SU-DHL-6 (cell line): ENCODE measurements around the gene ZNF563.

Source experiments
- H2AFZ ChIP-seq: fragments of 200-600 bp; sonication (generic); 2 replicates; pipeline ENCODE4 v1.6.1; 2014; ENCODE audit warnings: low read depth, mild to moderate bottlenecking, moderate library complexity, mixed read lengths, antibody characterized with exemption, low read length; ENCODE audit not compliant: severe bottlenecking
- H3F3A ChIP-seq: fragments of 200-600 bp; shearing (Covaris generic); 2 replicates; pipeline ENCODE4 v1.6.0; 2016; ENCODE audit warnings: antibody characterized with exemption, mild to moderate bottlenecking; ENCODE audit not compliant: insufficient read depth
- H3K27ac ChIP-seq: fragments of 200-600 bp; sonication (generic); 2 replicates; pipeline ENCODE4 v1.5.1; 2016; ENCODE audit warnings: low read depth, mild to moderate bottlenecking, low read length, moderate library complexity, mixed read lengths
- H3K27me3 ChIP-seq: fragments of 200-600 bp; sonication (generic), shearing (Covaris generic); 2 replicates; pipeline ENCODE4 v1.6.0; 2014; ENCODE audit warnings: mild to moderate bottlenecking, low read length
- H3K36me3 ChIP-seq: fragments of 200-600 bp; sonication (generic); 2 replicates; pipeline ENCODE4 v1.6.1; 2014; ENCODE audit warnings: mild to moderate bottlenecking, low read length, mixed read lengths
- H3K4me2 ChIP-seq: fragments of 300-600, 200-600 bp; shearing (Covaris generic), sonication (generic); 2 replicates; pipeline ENCODE4 v1.6.0; 2014; ENCODE audit warnings: low read length, low read depth, mild to moderate bottlenecking; ENCODE audit not compliant: poor library complexity, severe bottlenecking
- H3K4me3 ChIP-seq: fragments of 200-600 bp; sonication (generic); 2 replicates; pipeline ENCODE4 v1.5.1; 2014; ENCODE audit warnings: antibody characterized with exemption, low read length, mild to moderate bottlenecking, mixed read lengths; ENCODE audit not compliant: insufficient read depth, poor library complexity, severe bottlenecking
- H3K79me2 ChIP-seq: fragments of 200-600 bp; sonication (generic); 2 replicates; pipeline ENCODE4 v1.6.1; 2014; ENCODE audit warnings: mild to moderate bottlenecking, low read length, moderate library complexity; ENCODE audit not compliant: insufficient read depth
- H3K9ac ChIP-seq: fragments of 200-600 bp; sonication (generic); 2 replicates; pipeline ENCODE4 v1.7.0; 2014; ENCODE audit warnings: mild to moderate bottlenecking, low read length
- H3K9me2 ChIP-seq: fragments of 200-600 bp; sonication (generic); replicated peaks from 2 replicates; pipeline ENCODE4 v1.6.1; 2014; ENCODE audit warnings: low read length; ENCODE audit not compliant: insufficient read depth
- H3K9me3 ChIP-seq: fragments of 200-600 bp; sonication (generic); 2 replicates; pipeline ENCODE4 v1.6.1; 2014; ENCODE audit warnings: low read length, mixed read lengths; ENCODE audit not compliant: insufficient read depth
- H4K20me1 ChIP-seq: fragments of 200-600 bp; sonication (generic); 2 replicates; pipeline ENCODE4 v1.6.1; 2014; ENCODE audit warnings: low read depth, mild to moderate bottlenecking, antibody characterized with exemption, low read length, moderate library complexity, mixed read lengths
- EZH2phosphoT487 ChIP-seq: fragments of 200-600 bp; sonication (generic), shearing (Covaris generic); conservative IDR thresholded peaks from 2 replicates; pipeline ENCODE4 v1.6.1; 2018; ENCODE audit warnings: mild to moderate bottlenecking, antibody characterized with exemption, low read length, moderate library complexity, mixed read lengths
- TF ChIP-seq, protein P1 (sequence below): fragments of 200-600 bp; sonication (generic); IDR thresholded peaks from one replicate; pipeline ENCODE4 v1.5.1; 2017; ENCODE audit warnings: antibody characterized with exemption, mild to moderate bottlenecking, low read length, moderate library complexity; ENCODE audit not compliant: insufficient read depth, poor library complexity, severe bottlenecking

ZNF563 gene

DNA sequence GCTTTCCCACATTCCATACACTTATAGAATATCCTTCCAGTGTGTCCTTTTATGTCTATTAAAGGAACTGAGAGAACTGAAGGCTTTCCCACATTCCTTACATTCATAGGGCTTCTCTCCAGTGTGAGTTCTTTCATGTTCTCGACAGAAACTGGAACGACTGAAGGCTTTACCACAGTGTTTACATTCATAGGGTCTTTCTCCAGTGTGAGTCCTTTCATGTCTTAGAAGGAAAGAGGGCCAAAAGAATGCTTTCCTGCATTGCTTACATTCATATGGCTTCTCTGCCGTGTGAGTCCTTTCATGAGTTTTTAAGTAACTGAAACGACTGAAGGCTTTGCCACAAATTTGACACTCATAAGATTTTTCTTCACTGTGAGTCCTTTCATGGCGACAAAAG lies 61.0 kb downstream of the ZNF563 start:
- Histone ChIP-seq H3K9me3 (peaks cover 45% of the 10 kb centered on the region), H4K20me1 (no peaks in the 10 kb centered on the region)

DNA sequence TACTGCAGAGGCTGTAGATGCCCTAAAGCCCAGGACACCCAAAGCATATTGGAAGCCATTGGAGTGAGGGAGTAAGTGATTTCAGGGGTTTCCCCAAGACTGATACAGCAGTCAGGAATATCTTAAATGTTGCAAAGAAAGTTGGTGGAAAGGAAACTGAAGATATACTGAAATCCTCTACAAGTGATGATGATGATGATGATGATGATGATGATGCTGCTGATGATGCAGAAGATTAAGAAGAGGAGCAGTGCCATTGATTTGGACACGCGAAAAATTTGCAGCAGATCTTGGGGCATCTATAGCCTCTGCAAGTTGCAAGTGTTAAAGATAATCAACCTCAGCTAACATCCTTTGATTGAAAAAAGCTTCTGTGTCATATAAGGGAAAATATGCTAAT lies 62.6 kb downstream of the ZNF563 start:
- Histone ChIP-seq H4K20me1 (no peaks in the 10 kb centered on the region), H3K9ac (no peak overlapping the region), H3K9me2 (no peaks in the 10 kb centered on the region), H3K27ac (no peak overlapping the region), H3K9me3 (peaks cover 33% of the 10 kb centered on the region; the same call in 1 of the 2 replicates), H3K27me3 (no peaks in the 10 kb centered on the region), H3F3A (no peaks in the 10 kb centered on the region), H3K79me2 (peaks cover 4% of the 10 kb centered on the region; the same call in 1 of the 2 replicates), H3K36me3 (peaks cover 44% of the 10 kb centered on the region), H3K4me2 (no peak overlapping the region), H2AFZ (no peak overlapping the region), H3K4me3 (no peak overlapping the region)
- TF ChIP-seq, protein P1, sequence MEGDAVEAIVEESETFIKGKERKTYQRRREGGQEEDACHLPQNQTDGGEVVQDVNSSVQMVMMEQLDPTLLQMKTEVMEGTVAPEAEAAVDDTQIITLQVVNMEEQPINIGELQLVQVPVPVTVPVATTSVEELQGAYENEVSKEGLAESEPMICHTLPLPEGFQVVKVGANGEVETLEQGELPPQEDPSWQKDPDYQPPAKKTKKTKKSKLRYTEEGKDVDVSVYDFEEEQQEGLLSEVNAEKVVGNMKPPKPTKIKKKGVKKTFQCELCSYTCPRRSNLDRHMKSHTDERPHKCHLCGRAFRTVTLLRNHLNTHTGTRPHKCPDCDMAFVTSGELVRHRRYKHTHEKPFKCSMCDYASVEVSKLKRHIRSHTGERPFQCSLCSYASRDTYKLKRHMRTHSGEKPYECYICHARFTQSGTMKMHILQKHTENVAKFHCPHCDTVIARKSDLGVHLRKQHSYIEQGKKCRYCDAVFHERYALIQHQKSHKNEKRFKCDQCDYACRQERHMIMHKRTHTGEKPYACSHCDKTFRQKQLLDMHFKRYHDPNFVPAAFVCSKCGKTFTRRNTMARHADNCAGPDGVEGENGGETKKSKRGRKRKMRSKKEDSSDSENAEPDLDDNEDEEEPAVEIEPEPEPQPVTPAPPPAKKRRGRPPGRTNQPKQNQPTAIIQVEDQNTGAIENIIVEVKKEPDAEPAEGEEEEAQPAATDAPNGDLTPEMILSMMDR = no peak
- TF ChIP-seq EZH2phosphoT487 = no peak

More for the DNA sequence above, 61.0 kb downstream of the ZNF563 start:
- no peak for TF ChIP-seq EZH2phosphoT487
- TF ChIP-seq, protein P1 = no peak
- Histone ChIP-seq H3K4me2 (no peak overlapping the region), H3K4me3 (peak overlapping the region; percentile 15), H3K27me3 (no peaks in the 10 kb centered on the region), H3K9me2 (no peaks in the 10 kb centered on the region), H3K79me2 (peaks cover 18% of the 10 kb centered on the region), H3K27ac (no peak overlapping the region), H3F3A (no peaks in the 10 kb centered on the region), H3K36me3 (peaks cover 58% of the 10 kb centered on the region), H2AFZ (no peak overlapping the region), H3K9ac (no peak overlapping the region)
